HG02870 (cell line): ENCODE results near the gene TFF2.

Experiments used
- ATAC-seq: cut with Tn5 transposase; IDR thresholded peaks from one replicate; pipeline ENCODE4 v1.9.1; 2021; ENCODE audit warnings: mild to moderate bottlenecking, moderate library complexity; ENCODE audit not compliant: unreplicated experiment

Gene TFF2

GRCh38 chr21:42384156-42384945, 33.6 kb upstream of the TFF2 start:
- ATAC-seq: no peak

GRCh38 chr21:42383331-42383730, 32.5 kb upstream of the TFF2 start:
- no peak for ATAC-seq

- ATAC-seq: no peak
Observed at GRCh38 chr21:42382915-42383314, 32.1 kb upstream of the TFF2 start.

GRCh38 chr21:42381347-42381984, 30.7 kb upstream of the TFF2 start:
- ATAC-seq: no peak

GRCh38 chr21:42379426-42380215, 28.8 kb upstream of the TFF2 start:
- no peak for ATAC-seq

- ATAC-seq: no peak
Observed at GRCh38 chr21:42378418-42378817, 27.6 kb upstream of the TFF2 start.

- ATAC-seq: no peak
Observed at GRCh38 chr21:42377951-42378340, 27.2 kb upstream of the TFF2 start.

GRCh38 chr21:42377211-42377950, 26.6 kb upstream of the TFF2 start:
- ATAC-seq: no peak

- no peak for ATAC-seq
Observed at GRCh38 chr21:42376338-42376982, 25.7 kb upstream of the TFF2 start.

GRCh38 chr21:42375966-42376337, 25.2 kb upstream of the TFF2 start:
- ATAC-seq: no peak

- no peak for ATAC-seq
Observed at GRCh38 chr21:42375506-42375905, 24.7 kb upstream of the TFF2 start.

- ATAC-seq: no peak
Observed at GRCh38 chr21:42374864-42375499, 24.2 kb upstream of the TFF2 start.

- ATAC-seq: no peak
Observed at GRCh38 chr21:42374457-42374856, 23.7 kb upstream of the TFF2 start.

GRCh38 chr21:42373908-42374455, 23.2 kb upstream of the TFF2 start:
- no peak for ATAC-seq

- ATAC-seq: no peak
Observed at GRCh38 chr21:42373196-42373907, 22.6 kb upstream of the TFF2 start.

- ATAC-seq: no peak
Observed at GRCh38 chr21:42370894-42371654, 20.3 kb upstream of the TFF2 start.

- ATAC-seq: no peak
Observed at GRCh38 chr21:42369821-42370220, 19.0 kb upstream of the TFF2 start.

GRCh38 chr21:42367367-42368165, 16.8 kb upstream of the TFF2 start:
- ATAC-seq: no peak
